GM12891 (cell line): ENCODE results near the gene TGFA.

Experiments
- POLR2A ChIP-seq: IDR thresholded peaks from 2 replicates; pipeline ENCODE4 v1.6.1; 2011; ENCODE audit warnings: low read depth, low read length, control low read depth
- POLR2AphosphoS5 ChIP-seq: IDR thresholded peaks from 2 replicates; pipeline ENCODE4 v1.6.1; 2011; ENCODE audit warnings: low read depth, low read length, control low read depth

- no peak for TF ChIP-seq POLR2AphosphoS5
- TF ChIP-seq POLR2A: no peak
These were observed 22.1 kb downstream of the TGFA start for GRCh38 chr2:70531419-70532086.
